Activated T-helper 1 cell treated with anti-CD3 and anti-CD28 coated beads, Interleukin-12 subunit alpha, Interleukin-12 subunit beta, Interleukin-2, Interleukin-4 antibody, amounts not matched to agents 30 ng/mL and 10 ng/mL and 1 ng/mL, durations not matched to agents 14 hours and 24 hours and 36 hours (primary cell): ENCODE measurements around the gene STK39. TPM values are rescaled to one million over a fixed set of nuclear protein-coding genes. Genes with fewer than 3 reads are reported as not detected.

Source experiments
- DNase-seq: peaks from one replicate; pipeline ENCODE4 v3.0.0; 2021; ENCODE audit warnings: low spot score
- H3K27ac Mint-ChIP-seq: one replicate; pipeline ENCODE4 v1.8.0; 2021; ENCODE audit warnings: mild to moderate bottlenecking, mixed read lengths
- H3K27me3 Mint-ChIP-seq: one replicate; pipeline ENCODE4 v1.8.0; 2022; ENCODE audit warnings: mild to moderate bottlenecking, moderate library complexity, mixed read lengths; ENCODE audit not compliant: insufficient read depth
- H3K36me3 Mint-ChIP-seq: one replicate; pipeline ENCODE4 v1.8.0; 2021; ENCODE audit warnings: low read depth, mixed read lengths
- H3K4me1 Mint-ChIP-seq: one replicate; pipeline ENCODE4 v1.8.0; 2021; ENCODE audit warnings: low read depth, mixed read lengths
- H3K4me3 Mint-ChIP-seq: one replicate; pipeline ENCODE4 v1.8.0; 2021; ENCODE audit warnings: mild to moderate bottlenecking, moderate library complexity, mixed read lengths
- H3K9me3 Mint-ChIP-seq: one replicate; pipeline ENCODE4 v1.8.0; 2021; ENCODE audit warnings: mixed read lengths
- intact Hi-C: fragments of 100-400 bp; cut with micrococcal nuclease; formaldehyde crosslinking; loops from one replicate; pipeline ENCODE4 v1.15.1; 2024
- total RNA-seq: library from RNA; stranded (reverse); gene quantifications from 2 replicates; pipeline ENCODE4 v1.2.3, GENCODE V29; 2022

Gene STK39
- total RNA-seq, 1 donor from 2014 or later: 32.6 TPM

DNA sequence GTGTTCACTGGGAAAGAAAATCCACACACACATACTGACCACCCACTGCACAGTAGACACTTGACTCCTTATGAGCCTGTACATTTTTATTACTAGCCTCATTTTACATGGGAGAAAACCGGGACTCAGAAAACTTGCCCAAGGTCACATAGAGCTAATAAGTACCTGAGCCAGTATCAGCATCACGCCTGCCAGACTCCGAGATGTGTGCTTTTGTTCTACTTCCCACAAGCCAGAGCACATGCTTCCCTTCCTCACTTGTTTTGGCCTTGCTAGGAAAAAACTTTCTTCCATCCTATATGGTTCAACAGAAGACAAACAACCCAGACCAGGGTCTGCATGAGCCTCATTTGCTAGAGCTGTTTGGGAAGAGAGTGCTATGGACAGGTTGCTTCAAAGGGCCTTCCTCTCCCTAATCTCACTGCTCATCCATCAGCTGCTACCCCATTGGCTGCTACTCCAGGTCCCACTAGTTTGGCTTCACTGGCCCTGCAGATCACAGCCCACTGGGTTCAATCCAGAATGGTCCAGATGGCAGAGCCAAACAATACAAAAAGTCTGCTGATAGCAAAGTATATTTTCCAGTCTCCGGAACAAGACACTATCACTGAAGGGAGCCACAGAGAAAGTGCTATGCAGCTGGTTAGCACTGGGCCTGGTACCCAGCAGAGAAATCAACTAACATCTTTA, 63.9 kb downstream of the STK39 start:
- no peaks in the 10 kb centered on the region for H3K27me3 Mint-ChIP-seq
- H3K36me3 Mint-ChIP-seq: peaks cover 10% of the 10 kb centered on the region
- H3K4me1 Mint-ChIP-seq: peaks cover 49% of the 10 kb centered on the region
- no peak overlapping the region for H3K27ac Mint-ChIP-seq
- intact Hi-C loops: no loop called here
- no peak for DNase-seq
- H3K4me3 Mint-ChIP-seq: no peak overlapping the region
- no peaks in the 10 kb centered on the region for H3K9me3 Mint-ChIP-seq

DNA sequence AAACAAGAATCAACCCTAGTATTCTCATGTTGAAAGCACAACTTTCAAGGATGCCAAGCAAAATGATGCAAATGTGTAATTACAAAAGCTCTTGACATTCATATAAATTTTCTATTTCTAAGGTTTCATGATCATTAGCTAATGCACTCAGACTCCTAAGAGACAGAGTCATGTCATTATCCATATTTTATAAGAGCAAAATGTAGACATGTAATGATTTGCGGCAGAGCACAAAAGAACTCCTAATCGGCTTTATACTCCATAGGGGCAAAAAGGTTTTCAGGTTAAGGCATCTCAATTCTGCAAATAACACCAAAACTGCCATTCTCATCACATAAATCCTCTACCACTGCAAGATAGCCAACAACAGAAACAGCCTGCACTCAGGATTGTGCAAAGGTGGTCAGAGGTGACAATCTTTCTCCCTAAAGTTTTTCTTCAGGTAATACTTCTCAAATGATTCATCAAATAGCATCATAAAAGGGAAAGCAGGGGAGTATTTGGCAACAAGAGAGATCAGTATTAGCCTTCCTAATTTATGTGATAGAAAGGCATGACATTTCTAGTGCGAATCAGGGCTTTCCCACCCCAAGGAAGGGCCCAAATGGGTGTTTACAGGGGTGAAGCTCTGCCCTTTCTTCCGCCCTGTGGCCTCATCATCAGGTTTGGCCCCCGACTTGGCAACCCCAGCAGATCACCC, 64.7 kb downstream of the STK39 start:
- Mint-ChIP-seq H3K27me3 (no peaks in the 10 kb centered on the region), H3K9me3 (no peaks in the 10 kb centered on the region), H3K27ac (no peak overlapping the region), H3K4me3 (no peak overlapping the region), H3K4me1 (peaks cover 49% of the 10 kb centered on the region), H3K36me3 (peaks cover 10% of the 10 kb centered on the region)
- intact Hi-C loops: no loop called here
- DNase-seq: no peak

DNA sequence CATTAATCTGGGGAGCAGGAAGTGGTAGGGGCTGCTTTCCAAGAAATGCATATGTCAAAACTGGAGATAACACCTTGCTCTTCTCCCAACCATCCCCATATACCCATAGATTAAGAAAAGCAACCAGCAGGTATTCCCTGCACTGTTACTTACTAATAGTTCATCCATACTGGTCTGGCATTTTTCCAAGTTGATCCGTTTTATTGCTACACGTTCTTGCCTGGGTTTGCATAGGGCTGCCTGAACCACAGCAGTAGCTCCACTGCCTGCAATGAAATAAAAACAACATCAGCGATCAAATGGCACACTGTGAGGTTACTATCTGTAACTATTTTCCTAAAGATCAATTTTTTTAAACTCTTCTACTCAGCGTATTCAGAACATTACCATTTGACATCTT, 65.6 kb downstream of the STK39 start:
- Mint-ChIP-seq H3K4me1 (peaks cover 55% of the 10 kb centered on the region), H3K27me3 (no peaks in the 10 kb centered on the region), H3K4me3 (no peak overlapping the region), H3K9me3 (no peaks in the 10 kb centered on the region), H3K36me3 (peaks cover 13% of the 10 kb centered on the region), H3K27ac (no peak overlapping the region)
- intact Hi-C loops: no loop called here
- no peak for DNase-seq

DNA sequence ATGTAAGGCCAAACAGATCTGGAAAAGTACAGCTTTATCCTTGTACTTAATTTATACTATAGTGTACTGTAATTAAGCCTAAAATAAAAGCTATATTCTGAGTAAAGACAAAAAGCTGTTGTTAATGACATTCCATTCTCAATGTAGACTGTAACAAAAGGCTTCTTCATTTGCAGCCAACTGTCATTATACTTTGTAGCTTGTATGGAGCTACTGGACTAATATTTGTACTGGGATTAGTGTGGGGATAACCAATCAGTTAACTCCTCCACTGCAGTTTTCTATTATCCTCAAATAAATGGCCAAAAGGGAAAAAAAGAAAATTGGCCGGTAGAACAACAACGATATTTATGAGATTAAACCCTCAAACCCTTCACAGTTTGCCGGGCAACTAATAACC, 66.5 kb downstream of the STK39 start:
- Mint-ChIP-seq H3K36me3 (peaks cover 13% of the 10 kb centered on the region), H3K4me1 (peaks cover 54% of the 10 kb centered on the region), H3K4me3 (no peak overlapping the region), H3K27me3 (no peaks in the 10 kb centered on the region), H3K27ac (no peak overlapping the region), H3K9me3 (no peaks in the 10 kb centered on the region)
- DNase-seq: no peak
- intact Hi-C loops: no loop called here

DNA sequence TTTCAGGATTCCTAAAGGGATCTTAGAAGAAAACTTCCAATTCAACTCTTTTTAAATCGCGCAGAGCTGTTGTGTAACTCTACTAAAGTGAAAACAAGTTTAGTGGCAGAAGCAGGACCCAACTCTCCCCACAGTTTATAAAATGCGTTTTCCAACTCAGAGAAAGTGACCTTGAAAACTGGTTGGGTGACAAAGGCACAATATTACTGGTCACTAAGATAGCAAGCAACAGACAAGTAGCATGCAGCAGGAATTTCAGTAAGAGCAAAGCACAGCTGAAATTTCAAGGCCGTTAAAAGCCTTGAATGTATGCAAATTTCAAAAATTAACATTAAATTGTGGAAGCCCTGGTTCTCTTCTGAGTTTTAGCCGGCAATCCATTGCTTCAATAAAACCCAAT, 66.9 kb downstream of the STK39 start:
- DNase-seq: no peak
- no peaks in the 10 kb centered on the region for H3K27me3 Mint-ChIP-seq
- peaks cover 50% of the 10 kb centered on the region for H3K4me1 Mint-ChIP-seq
- intact Hi-C loops: no loop called here
- H3K9me3 Mint-ChIP-seq: no peaks in the 10 kb centered on the region
- H3K27ac Mint-ChIP-seq: no peak overlapping the region
- H3K4me3 Mint-ChIP-seq: no peak overlapping the region
- H3K36me3 Mint-ChIP-seq: peaks cover 13% of the 10 kb centered on the region

DNA sequence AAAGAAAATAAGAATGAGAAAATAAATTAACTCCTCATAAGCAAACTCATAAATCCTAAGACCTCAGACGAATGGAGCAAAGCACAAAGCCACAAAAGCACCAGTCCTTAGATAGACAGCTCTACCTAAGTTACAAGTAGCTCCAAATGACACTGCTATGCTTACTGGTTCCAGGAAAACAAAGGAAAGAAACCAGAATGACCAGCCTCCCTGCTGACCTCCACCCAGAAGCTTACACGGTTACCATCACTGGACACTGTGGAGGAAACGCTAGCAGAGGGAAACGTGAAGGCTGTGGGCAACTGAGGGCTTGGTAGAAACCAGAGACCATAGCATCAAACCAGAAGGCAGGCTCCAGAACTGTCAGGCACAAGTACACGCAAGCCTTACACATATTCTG, 67.8 kb downstream of the STK39 start:
- intact Hi-C loops: no loop called here
- Mint-ChIP-seq H3K4me3 (no peak overlapping the region), H3K27ac (no peak overlapping the region), H3K27me3 (no peaks in the 10 kb centered on the region), H3K9me3 (no peaks in the 10 kb centered on the region), H3K4me1 (peaks cover 47% of the 10 kb centered on the region), H3K36me3 (peaks cover 16% of the 10 kb centered on the region)
- no peak for DNase-seq

DNA sequence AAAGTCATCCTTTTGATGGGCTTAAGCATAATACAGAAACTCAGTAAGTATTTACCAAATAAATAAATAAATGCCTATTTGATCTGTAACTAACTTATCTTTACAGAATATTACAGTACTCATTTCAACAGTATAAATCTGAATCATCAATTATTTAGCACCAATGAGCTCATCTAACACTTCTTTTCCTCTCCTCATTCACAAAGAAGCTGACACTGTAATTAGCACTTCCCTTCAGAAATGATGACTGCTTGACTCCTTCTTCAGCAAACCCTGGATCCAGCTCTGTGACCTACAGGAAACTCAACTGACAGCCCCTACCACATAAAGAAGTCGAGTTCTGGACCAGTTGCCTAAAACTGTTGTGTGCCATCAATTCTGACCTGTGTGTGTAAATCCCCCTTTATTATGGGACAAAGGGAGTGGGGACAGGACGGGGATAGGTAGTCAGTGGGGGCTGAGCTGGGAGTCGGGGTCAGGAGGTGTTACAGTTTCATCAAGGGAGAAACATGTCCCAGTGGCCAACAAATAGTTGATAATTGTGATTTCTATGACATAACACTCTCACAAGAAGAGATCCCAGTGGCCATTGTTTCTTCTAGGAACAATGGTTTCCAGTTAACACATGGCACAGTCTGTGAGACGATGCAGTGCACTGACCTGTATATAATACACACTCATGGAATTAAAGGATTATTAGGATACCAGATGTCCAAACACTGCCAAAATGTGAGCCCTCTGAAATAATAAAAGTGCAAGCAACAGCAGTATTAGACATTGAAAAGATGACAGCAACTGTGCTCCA, 68.7 kb downstream of the STK39 start:
- intact Hi-C loops: no loop called here
- H3K27ac Mint-ChIP-seq: no peak overlapping the region
- H3K4me3 Mint-ChIP-seq: no peak overlapping the region

DNA sequence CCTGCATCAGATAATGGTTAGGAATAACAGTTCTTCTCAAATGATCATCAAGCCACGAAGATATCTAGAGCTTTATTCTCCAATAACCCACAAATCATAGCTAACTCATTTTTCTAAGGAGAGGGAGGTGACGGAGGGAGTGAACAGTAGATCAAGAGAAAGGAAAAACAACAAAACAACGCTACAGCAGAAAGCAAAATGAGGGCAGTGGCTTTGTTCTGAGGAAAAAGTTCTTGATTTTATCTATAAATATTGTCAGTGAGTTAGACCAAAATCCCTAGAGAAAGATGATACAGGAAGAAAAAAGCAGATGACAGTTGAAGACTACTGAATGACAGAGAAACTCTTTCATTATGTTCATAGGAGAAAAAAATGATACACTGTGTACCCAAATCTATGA, 71.0 kb downstream of the STK39 start:
- Mint-ChIP-seq H3K36me3 (peaks cover 18% of the 10 kb centered on the region), H3K27me3 (no peaks in the 10 kb centered on the region), H3K27ac (peak overlapping the region; percentile 50), H3K4me1 (peaks cover 28% of the 10 kb centered on the region), H3K4me3 (no peak overlapping the region), H3K9me3 (no peaks in the 10 kb centered on the region)
- intact Hi-C loops: no loop called here
- DNase-seq: no peak

More for the DNA sequence above, 68.7 kb downstream of the STK39 start:
- H3K27me3 Mint-ChIP-seq: no peaks in the 10 kb centered on the region
- DNase-seq: no peak
- peaks cover 49% of the 10 kb centered on the region for H3K4me1 Mint-ChIP-seq
- H3K9me3 Mint-ChIP-seq: no peaks in the 10 kb centered on the region
- H3K36me3 Mint-ChIP-seq: peaks cover 16% of the 10 kb centered on the region

DNA sequence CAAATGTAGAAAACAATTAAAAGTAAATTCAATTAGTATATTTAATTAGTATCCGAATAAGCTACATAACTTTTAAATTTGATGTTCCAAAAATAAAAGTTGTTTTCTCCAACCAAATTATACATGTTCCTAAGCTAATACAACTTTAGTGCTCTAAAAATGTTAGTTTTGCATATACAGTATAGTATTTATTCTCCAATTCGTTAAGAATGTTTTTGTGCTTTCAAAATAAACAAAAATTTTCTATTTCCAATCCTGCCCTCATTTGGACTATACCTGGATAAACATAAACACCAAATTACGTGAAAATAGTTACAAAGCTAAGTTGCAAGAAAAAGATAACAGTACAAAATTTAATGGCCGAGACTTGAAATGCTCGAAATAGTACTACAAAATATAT, 71.9 kb downstream of the STK39 start:
- no peak overlapping the region for H3K4me3 Mint-ChIP-seq
- no peak for DNase-seq

DNA sequence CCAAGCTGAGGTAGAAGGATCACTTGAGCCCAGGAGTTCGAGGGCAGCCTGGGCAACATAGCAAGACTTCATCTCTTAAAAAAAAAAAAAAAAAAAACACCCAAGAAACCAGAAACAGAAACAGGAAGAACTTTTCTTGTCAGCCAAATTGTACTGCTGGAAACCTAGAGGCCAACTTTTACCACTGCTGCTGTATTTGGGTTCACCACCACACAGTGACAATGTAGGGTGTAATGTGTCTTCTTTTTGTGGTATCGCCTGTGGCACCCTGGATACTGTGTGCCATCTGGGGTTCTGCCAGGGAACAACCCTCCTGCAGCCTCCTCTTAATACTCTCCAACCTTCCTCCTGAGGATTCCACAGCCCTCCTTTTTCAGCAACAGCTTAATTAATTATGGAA, 72.6 kb downstream of the STK39 start:
- DNase-seq: no peak
- intact Hi-C loops: no loop called here
- peaks cover 14% of the 10 kb centered on the region for H3K36me3 Mint-ChIP-seq
- H3K4me1 Mint-ChIP-seq: peaks cover 27% of the 10 kb centered on the region
- no peaks in the 10 kb centered on the region for H3K9me3 Mint-ChIP-seq
- H3K27ac Mint-ChIP-seq: peak overlapping the region; percentile 59
- H3K27me3 Mint-ChIP-seq: no peaks in the 10 kb centered on the region
- H3K4me3 Mint-ChIP-seq: peak overlapping the region; percentile 45

More for the DNA sequence above, 71.9 kb downstream of the STK39 start:
- Mint-ChIP-seq H3K27ac (no peak overlapping the region), H3K27me3 (no peaks in the 10 kb centered on the region), H3K4me1 (peaks cover 27% of the 10 kb centered on the region), H3K9me3 (no peaks in the 10 kb centered on the region), H3K36me3 (peaks cover 15% of the 10 kb centered on the region)
- intact Hi-C loops: no loop called here

DNA sequence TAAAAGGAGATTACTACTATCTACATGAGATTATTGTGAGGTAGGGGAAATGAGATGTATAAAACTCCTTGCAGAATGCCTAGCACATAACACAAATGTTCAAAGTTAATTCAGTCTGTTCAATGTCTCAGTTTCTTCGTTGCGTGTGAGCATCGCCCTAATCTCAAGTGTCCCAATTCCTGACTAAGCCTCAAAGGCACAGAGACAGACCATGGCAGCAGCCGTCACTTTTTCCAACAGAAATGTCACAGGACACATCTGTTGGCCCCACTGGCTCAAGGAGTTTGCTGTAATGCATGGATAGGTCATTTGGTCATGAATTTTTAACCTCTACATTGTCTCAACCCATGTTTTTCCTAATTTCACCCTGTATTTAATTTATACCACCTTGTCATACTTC, 75.3 kb downstream of the STK39 start:
- Mint-ChIP-seq H3K27ac (no peak overlapping the region), H3K36me3 (peaks cover 15% of the 10 kb centered on the region), H3K4me1 (peaks cover 31% of the 10 kb centered on the region), H3K27me3 (no peaks in the 10 kb centered on the region), H3K9me3 (no peaks in the 10 kb centered on the region), H3K4me3 (no peak overlapping the region)
- intact Hi-C loops: no loop called here
- no peak for DNase-seq

DNA sequence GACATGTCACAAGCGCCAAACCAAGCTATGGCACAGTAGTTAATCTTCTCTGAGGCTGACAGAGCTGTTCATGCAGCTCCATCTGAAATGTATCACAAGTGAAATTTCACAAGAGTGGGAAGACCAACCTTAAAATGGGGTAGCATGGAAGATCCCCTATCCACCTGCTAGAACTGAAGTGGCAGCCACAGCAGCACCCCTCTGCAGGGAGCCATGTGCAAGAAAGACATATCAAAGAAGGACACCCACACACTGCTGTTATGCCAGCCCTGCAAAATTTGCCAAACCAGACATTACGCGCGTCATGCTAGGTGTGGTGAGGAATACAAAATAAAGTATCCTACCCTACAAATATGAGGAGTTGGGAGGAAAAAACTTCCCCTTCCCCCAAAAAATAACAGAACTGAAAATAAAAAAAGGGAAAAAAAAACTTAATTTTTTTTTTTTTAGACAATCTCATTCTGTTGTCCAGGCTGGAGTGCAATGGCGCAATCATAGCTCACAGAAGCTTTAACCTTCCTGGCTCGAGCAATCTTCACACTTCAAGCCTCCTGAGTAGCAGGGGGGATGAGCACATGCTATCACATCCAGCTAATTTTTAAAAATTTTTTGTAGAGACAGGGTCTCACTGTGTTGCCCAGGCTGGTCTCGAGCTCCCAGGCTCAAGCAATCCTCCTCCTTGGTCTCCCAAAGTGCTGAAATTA, 76.2 kb downstream of the STK39 start:
- peaks cover 22% of the 10 kb centered on the region for H3K36me3 Mint-ChIP-seq
- H3K27ac Mint-ChIP-seq: no peak overlapping the region
- H3K27me3 Mint-ChIP-seq: no peaks in the 10 kb centered on the region
- no peaks in the 10 kb centered on the region for H3K9me3 Mint-ChIP-seq
- H3K4me3 Mint-ChIP-seq: no peak overlapping the region
- peaks cover 33% of the 10 kb centered on the region for H3K4me1 Mint-ChIP-seq
- intact Hi-C loops: no loop called here
- no peak for DNase-seq
